ENCODE data around the gene IMMP2L.
"Not testable (repeated sequence)": the region's sequence is repeated elsewhere in the genome, so short reads cannot be mapped to it uniquely, and the experiment has no call there.

Gene IMMP2L

DNA sequence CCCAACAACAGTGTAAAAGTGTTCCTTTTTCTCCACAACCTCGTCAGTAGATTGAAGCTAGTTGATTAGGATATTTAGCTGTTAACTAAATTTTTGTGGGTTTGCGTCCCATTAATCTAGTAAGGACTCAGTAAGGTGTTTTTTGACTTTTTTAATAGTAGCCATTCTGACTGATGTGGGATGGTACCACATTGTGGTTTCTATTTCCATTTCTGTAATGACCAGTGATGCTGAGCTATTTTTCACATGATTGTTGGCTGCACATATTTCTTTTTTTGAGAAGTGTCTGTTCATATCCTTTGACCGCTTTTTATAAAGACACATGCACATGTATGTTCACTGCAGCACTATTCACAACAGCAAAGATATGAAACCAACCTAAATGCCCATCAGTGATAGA is 476.9 kb downstream of the IMMP2L start:
- DNase-seq (ENCODE audit: low read depth in 2 of 3, low spot score in 2 of 3): no peak

- DNase-seq (ENCODE audit: low read depth in 2 of 3, low spot score in 2 of 3): no peak
Measured at GRCh38 chr7:111083413-111083812, 478.9 kb downstream of the IMMP2L start.

DNA sequence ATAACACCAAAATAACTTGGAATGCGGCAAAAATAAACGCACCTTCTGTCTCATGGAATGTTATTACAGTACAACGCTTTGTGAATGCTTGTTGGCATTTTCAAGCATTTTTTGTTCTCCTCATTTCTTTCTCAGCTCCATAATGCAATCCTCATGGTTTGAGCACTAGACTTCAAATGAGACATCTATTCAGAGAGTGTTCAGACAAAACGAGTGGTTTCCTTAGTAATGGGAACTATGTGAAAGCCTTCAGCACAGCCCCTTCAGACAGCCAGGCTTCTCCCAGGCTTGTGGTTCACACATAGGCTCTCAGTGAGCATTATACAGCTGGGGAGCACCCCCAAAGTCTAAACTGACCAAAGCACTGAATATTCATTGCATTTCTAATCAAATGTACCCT is 479.9 kb downstream of the IMMP2L start:
- DNase-seq (ENCODE audit: low read depth in 2 of 3, low spot score in 2 of 3): no peak

GRCh38 chr7:111081546-111082267 is 480.6 kb downstream of the IMMP2L start:
- DNase-seq (ENCODE audit: low read depth in 2 of 3, low spot score in 2 of 3): no peak

GRCh38 chr7:111080495-111081105 is 481.7 kb downstream of the IMMP2L start:
- no peak for DNase-seq (ENCODE audit: low read depth in 2 of 3, low spot score in 2 of 3)

DNA sequence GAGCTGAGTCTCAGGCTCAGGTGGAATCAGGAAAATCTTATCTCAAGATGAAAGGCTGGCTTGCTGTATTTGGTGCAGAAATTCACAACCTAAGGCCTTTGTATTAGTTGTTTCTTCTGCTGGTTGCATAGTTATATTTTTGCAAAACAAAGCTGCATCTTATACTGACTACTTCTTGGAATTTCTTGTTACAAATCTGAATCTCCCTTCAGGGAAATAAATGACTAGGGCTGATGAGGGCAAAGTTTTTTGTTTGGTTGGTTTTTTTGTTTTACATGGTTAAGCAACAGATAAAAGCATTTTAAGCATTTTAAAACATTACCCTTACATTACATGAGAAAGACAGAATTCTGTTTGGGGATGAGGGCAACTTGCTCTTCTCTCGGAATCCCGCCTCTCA is 485.3 kb downstream of the IMMP2L start:
- DNase-seq (ENCODE audit: low read depth in 2 of 3, low spot score in 2 of 3): no peak

DNA sequence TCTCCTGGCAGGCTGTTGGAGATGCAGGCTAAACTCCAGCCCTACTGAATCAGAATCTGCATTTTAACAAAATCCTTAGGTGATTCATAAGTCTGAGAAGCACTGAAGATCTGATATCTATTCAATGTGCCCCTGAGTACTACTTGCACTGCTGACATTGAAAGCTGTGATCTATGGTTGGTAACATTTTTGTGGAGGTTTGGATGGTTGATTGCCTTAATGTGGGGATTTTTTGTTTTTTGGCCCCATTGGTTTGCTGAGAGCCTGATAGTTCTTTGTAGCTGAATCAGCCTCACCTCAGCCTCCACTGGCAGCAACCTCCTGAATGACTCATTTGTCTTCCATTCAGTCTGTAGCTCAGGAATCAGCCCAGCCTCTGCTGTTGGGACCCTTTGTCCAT is 486.1 kb downstream of the IMMP2L start:
- no peak for DNase-seq (ENCODE audit: low read depth in 2 of 3, low spot score in 2 of 3)

- DNase-seq (ENCODE audit: low read depth in 2 of 3, low spot score in 2 of 3): no peak
Measured at GRCh38 chr7:111075498-111075897, 486.8 kb downstream of the IMMP2L start.

GRCh38 chr7:111074748-111075146 is 487.5 kb downstream of the IMMP2L start:
- no peak for DNase-seq (ENCODE audit: low read depth in 2 of 3, low spot score in 2 of 3)

DNA sequence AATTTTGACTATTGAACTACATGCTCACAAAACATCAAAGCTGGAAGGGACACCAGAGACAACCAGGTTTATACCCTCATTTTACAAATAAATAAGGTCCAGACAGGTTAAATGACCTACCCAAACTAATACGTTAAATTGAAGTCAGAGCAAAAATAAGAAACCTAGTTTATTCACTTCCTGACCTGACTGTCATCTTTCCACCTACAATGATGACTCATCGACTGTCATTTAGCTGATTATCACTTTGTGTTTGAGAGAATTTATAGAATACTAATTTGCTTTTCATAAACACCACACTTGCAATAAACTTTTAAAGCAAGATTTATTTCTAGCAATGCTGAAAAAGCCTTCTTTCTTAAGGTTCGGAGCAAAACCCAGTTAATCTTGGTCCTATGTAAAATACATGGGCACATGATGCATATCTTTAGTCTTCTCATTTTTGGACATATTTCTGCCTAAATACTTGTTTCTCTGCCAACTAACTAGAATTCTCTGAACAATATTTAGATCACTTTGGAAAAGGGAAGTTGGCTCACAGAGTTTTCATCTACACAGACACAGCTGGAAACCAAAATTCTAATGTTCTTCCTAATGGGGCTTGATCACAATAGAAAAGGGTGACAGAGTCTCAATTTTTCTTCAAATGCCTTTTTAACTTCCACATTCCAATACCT is 488.1 kb downstream of the IMMP2L start:
- no peak for DNase-seq (ENCODE audit: low read depth in 2 of 3, low spot score in 2 of 3)

DNA sequence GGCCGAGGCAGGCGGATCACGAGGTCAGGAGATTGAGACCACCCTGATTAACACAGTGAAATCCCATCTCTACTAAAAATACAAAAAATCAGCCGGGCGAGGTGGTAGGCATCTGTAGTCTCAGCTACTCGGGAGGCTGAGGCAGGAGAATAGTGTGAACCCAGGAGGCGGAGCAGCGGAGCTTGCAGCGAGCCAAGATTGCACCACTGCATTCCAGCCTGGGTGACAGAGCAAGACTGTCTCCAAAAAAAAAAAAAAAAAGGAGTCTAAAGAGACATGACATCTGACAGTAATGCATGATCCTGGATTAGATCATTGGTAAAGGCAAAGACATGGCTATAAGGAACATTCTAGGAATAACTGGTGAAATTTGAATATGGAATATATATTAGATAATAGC is 489.6 kb downstream of the IMMP2L start:
- not testable (repeated sequence) for DNase-seq (ENCODE audit: low read depth in 2 of 3, low spot score in 2 of 3)

DNA sequence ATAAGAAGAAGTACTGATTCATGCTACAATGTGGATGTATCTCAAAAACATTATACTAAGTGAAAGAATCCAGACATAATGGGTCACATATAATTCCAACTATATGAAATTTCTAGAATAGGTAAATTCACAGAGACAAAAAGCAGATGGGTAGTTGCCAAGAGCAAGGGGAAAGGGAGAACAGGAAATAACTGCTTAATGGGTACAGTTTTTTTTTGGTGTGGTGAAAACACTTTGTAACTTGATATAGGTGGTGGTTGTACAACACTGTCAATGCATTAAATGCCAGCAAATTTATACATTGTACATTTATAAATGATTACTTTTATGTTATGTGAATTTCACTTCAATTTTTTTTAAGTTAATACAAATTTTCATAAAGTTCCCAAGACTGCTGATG is 490.7 kb downstream of the IMMP2L start:
- DNase-seq (ENCODE audit: low read depth in 2 of 3, low spot score in 2 of 3): no peak

DNA sequence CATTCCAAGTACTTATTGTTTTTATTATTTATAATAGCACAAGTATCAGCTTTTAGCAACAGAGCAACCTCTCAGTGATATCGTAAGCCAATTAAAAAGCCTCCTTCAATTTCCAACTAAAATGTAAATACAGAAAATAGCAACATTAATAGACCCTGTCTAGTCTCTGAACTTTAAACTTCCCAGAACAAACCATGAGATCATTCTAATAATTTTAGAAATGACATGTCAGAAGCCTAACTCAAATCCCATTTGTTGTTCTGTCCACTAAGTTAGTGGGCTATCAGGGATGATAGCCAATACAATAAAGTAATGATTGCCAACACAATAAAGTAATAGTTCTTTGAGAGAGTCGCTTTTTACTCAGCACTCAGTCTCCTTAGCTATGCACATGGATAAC is 493.7 kb downstream of the IMMP2L start:
- DNase-seq (ENCODE audit: low read depth in 2 of 3, low spot score in 2 of 3): no peak

- no peak for DNase-seq (ENCODE audit: low read depth in 2 of 3, low spot score in 2 of 3)
Measured at GRCh38 chr7:111067682-111068081, 494.6 kb downstream of the IMMP2L start.

- no peak for DNase-seq (ENCODE audit: low read depth in 2 of 3, low spot score in 2 of 3)
Measured at GRCh38 chr7:111067251-111067650, 495.0 kb downstream of the IMMP2L start.

- no peak for DNase-seq (ENCODE audit: low read depth in 2 of 3, low spot score in 2 of 3)
Measured at GRCh38 chr7:111063166-111063565, 499.1 kb downstream of the IMMP2L start.

- no peak for DNase-seq (ENCODE audit: low read depth in 2 of 3, low spot score in 2 of 3)
Measured at GRCh38 chr7:111059833-111060232, 502.5 kb downstream of the IMMP2L start.

DNA sequence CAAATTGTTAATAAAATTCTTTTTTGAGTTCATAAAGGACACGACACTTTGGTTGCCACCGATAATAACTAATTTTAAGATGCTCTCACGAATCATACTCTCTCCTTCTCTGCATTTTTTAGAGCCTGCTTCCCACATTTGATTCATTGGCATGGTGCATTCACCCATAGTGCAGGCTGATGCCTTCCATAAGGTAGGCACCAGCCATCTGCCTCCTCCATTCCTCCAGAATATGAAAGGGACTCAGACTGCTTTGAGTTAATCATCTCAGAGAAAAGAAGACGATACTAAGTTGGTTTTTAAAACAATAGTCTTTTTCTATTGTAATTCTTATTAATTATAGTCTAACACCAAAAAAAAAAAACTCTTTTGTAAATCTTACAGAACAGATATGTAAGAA is 505.2 kb downstream of the IMMP2L start:
- no peak for DNase-seq (ENCODE audit: low read depth in 2 of 3, low spot score in 2 of 3)

DNA sequence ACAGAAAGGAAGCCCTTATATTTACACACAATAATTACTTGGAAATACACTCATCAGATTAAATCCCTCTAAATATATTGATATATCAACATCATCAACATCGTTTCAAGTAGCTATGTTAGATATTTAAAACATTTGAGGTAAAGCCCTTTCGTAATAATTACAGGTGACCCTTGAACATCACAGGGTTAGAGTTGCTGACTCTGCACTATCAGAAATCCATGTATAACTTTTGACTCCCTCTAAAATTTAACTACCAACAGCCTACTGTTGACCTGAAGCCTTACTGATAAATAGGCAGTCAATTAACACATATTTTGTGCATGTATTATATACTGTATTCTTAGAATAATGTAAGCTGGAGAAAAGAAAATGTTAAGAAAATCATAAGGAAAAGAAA is 505.9 kb downstream of the IMMP2L start:
- no peak for DNase-seq (ENCODE audit: low read depth in 2 of 3, low spot score in 2 of 3)

DNA sequence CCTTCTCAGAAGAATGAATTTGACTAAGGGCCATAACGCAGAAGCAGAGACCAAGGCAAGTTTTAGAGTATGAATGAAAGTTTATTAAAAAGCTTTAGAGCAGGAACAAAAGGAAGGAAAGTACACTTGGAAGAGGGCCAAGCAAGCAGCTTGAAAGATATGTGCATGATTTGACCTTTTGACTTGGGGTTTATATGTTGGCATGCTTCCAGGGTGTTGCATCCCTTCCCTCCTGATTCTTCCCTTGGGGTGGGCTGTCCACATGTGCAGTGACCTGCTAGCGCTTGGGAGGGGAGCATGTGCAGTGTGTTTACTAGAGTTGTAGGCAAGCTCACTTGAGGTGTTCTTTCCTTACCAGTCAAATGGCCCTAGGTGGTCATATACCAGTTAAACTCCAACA is 509.3 kb downstream of the IMMP2L start:
- no peak for DNase-seq (ENCODE audit: low read depth in 2 of 3, low spot score in 2 of 3)

DNA sequence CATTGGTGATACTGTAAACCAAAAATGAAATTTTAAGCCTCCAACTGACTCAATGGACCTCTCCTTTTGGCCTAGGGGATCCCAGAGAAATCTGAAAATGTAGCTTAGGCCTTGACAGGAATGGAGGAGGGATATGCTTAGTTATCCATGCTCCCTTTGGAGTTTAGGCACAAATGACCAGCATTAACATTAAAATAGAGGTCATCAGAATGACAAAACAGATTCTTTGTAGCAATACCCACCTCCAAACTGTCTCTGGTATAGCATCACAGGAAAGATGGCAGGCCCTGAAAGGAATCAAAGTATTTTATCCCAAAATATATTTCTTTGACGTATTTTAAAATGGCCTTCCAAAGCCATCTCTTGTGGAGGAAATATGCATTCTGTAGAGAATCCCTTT is 510.5 kb downstream of the IMMP2L start:
- DNase-seq (ENCODE audit: low read depth in 2 of 3, low spot score in 2 of 3): no peak

DNA sequence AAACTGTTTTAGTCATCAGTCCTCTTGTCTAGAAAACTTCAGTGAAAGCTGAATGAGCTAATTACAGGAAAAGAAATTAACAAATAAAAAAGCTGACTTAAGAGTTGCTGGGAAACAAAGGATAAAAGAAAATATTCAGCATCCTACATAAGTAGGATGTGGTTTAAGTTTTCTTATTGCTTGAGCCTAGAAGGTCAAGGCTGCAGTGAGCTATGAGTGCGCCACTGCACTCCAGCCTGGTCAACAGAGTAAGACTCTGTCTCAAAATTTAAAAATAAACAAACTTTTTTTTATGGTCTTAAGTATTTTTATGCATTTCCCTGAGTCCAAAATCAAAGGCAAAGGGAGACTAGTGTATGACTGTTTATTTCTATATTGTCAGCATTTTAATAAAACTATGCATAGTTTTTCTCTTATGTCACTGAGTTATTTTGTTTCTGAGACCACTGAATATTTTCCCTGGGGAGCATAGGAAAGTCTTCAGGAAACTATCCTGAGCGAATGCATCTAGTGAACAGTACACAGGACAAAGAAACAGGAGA is 511.3 kb downstream of the IMMP2L start:
- DNase-seq (ENCODE audit: low read depth in 2 of 3, low spot score in 2 of 3): no peak

Measured in activated CD8-positive, alpha-beta memory T cell treated with anti-CD3 and anti-CD28 coated beads for 48 hours (primary cell).